Peyer's patch (tissue), 4 donors: ENCODE measurements around the gene NLGN1. TPM values are rescaled to one million over a fixed set of nuclear protein-coding genes. Genes with fewer than 3 reads are reported as not detected.

ENCODE experiments used
- DNase-seq, 3 donors: peaks; one replicate each; pipeline ENCODE4 v3.0.0-alpha.2; 2017 to 2019
- H3K27ac ChIP-seq, 4 donors: fragments of 200-600 bp; sonication (generic); one replicate each; pipeline ENCODE4 v1.5.1; 2016 to 2019
- H3K27me3 ChIP-seq, 2 donors: fragments of 200-600 bp; sonication (generic); one replicate each; pipeline ENCODE4 v1.5.1; 2019
- H3K36me3 ChIP-seq, 3 donors: fragments of 200-600 bp; sonication (generic); one replicate each; pipeline ENCODE4 v1.5.1; 2016 to 2019
- H3K4me1 ChIP-seq, 4 donors: fragments of 200-600 bp; sonication (generic); one replicate each; pipeline ENCODE4 v1.5.1; 2016 to 2019
- H3K4me3 ChIP-seq, 4 donors: fragments of 200-600 bp; sonication (generic); 1 replicate in 3 of 4; 2 replicates in 1 of 4; pipeline ENCODE4 v1.5.1; 2016 to 2019; ENCODE audit warnings: mild to moderate bottlenecking in 1 of 4
- H3K9me3 ChIP-seq, 4 donors: fragments of 200-600 bp; sonication (generic); one replicate each; pipeline ENCODE4 v1.5.1; 2016 to 2019; ENCODE audit warnings: mild to moderate bottlenecking in 1 of 4
- CTCF ChIP-seq, 6 experiments: fragments of 450-650 bp in 4 of 6; fragments of 200-600 bp in 2 of 6; sonication (generic) in 1 of 6; IDR thresholded peaks; one replicate each; pipeline ENCODE4 v1.5.1; 2017 to 2019; ENCODE audit warnings: antibody characterized with exemption in 6 of 6, mild to moderate bottlenecking in 3 of 6, moderate library complexity in 1 of 6
- POLR2A ChIP-seq, 2 donors: fragments of 450-650 bp; IDR thresholded peaks; one replicate each; pipeline ENCODE4 v1.5.1; 2017; ENCODE audit warnings: antibody characterized with exemption in 2 of 2, mild to moderate bottlenecking in 2 of 2, moderate library complexity in 2 of 2
- total RNA-seq, 4 donors: library from RNA; depleted of rRNA; stranded (reverse); fragments of >200 nt; gene quantifications; one replicate each; pipeline ENCODE4 v1.1.0, GENCODE V29; 2016

Gene NLGN1
- total RNA-seq, 4 donors from 2014 or later, result 0.18 to 3.3 (median 1.3) TPM

- no peaks in the 10 kb centered on the region for H3K27me3 ChIP-seq
- H3K4me1 ChIP-seq, result no peaks in the 10 kb centered on the region
- no peak overlapping the region for H3K27ac ChIP-seq
- no peaks in the 10 kb centered on the region for H3K9me3 ChIP-seq
- H3K4me3 ChIP-seq, result no peak overlapping the region
- DNase-seq, result no peak
- H3K36me3 ChIP-seq, result no peaks in the 10 kb centered on the region
- TF ChIP-seq CTCF (IDR thresholded peaks at IDR 0.05), result no peak
- TF ChIP-seq POLR2A (IDR thresholded peaks at IDR 0.05), result no peak
These were observed 675.1 kb downstream of the NLGN1 start for GRCh38 chr3:174072675-174073074.

- DNase-seq, result no peak
- TF ChIP-seq CTCF (IDR thresholded peaks at IDR 0.05), result no peak
- Histone ChIP-seq H3K27me3 (no peaks in the 10 kb centered on the region), H3K36me3 (no peaks in the 10 kb centered on the region), H3K4me1 (no peaks in the 10 kb centered on the region), H3K27ac (no peak overlapping the region), H3K9me3 (no peaks in the 10 kb centered on the region), H3K4me3 (no peak overlapping the region)
These were observed 686.2 kb downstream of the NLGN1 start for GRCh38 chr3:174083706-174084105.

GRCh38 chr3:174089592-174089991 is 692.0 kb downstream of the NLGN1 start:
- Histone ChIP-seq H3K27me3 (no peaks in the 10 kb centered on the region), H3K9me3 (no peaks in the 10 kb centered on the region), H3K36me3 (no peaks in the 10 kb centered on the region), H3K27ac (no peak overlapping the region), H3K4me1 (no peaks in the 10 kb centered on the region), H3K4me3 (no peak overlapping the region)
- TF ChIP-seq POLR2A (IDR thresholded peaks at IDR 0.05) (no peak), CTCF (IDR thresholded peaks at IDR 0.05) (no peak)
- no peak for DNase-seq

GRCh38 chr3:174094669-174095068 is 697.1 kb downstream of the NLGN1 start:
- TF ChIP-seq POLR2A (IDR thresholded peaks at IDR 0.05), result no peak
- TF ChIP-seq CTCF (IDR thresholded peaks at IDR 0.05), result no peak
- Histone ChIP-seq H3K27me3 (no peaks in the 10 kb centered on the region), H3K27ac (no peak overlapping the region), H3K4me3 (no peak overlapping the region), H3K9me3 (no peaks in the 10 kb centered on the region), H3K36me3 (no peaks in the 10 kb centered on the region), H3K4me1 (no peaks in the 10 kb centered on the region)
- no peak for DNase-seq

GRCh38 chr3:174097686-174098085 is 700.1 kb downstream of the NLGN1 start:
- TF ChIP-seq CTCF (IDR thresholded peaks at IDR 0.05) (no peak), POLR2A (IDR thresholded peaks at IDR 0.05) (no peak)
- Histone ChIP-seq H3K9me3 (no peaks in the 10 kb centered on the region), H3K4me3 (no peak overlapping the region), H3K27ac (no peak overlapping the region), H3K36me3 (no peaks in the 10 kb centered on the region), H3K4me1 (no peaks in the 10 kb centered on the region), H3K27me3 (no peaks in the 10 kb centered on the region)
- no peak for DNase-seq

GRCh38 chr3:174098746-174099145 is 701.2 kb downstream of the NLGN1 start:
- no peaks in the 10 kb centered on the region for H3K36me3 ChIP-seq
- TF ChIP-seq CTCF (IDR thresholded peaks at IDR 0.05) (no peak), POLR2A (IDR thresholded peaks at IDR 0.05) (no peak)
- H3K27me3 ChIP-seq, result no peaks in the 10 kb centered on the region
- no peaks in the 10 kb centered on the region for H3K4me1 ChIP-seq
- no peaks in the 10 kb centered on the region for H3K9me3 ChIP-seq
- DNase-seq, result no peak
- H3K4me3 ChIP-seq, result no peak overlapping the region
- no peak overlapping the region for H3K27ac ChIP-seq
